ENCODE results near the gene ZNF408.

The ZNF408 gene

GRCh38 chr11:46741600-46742484 is 41.0 kb downstream of the ZNF408 start:
- no peak overlapping the region for H3K4me3 ChIP-seq (ENCODE audit: control insufficient read depth, low read depth, low read length)
- DNase-seq (ENCODE audit: low read depth): peak; percentile 18
- no peak for TF ChIP-seq CTCF (conservative IDR thresholded peaks at IDR 0.05; ENCODE audit: control insufficient read depth, insufficient read depth, low read depth, low read length)

- TF ChIP-seq CTCF (conservative IDR thresholded peaks at IDR 0.05; ENCODE audit: control insufficient read depth, insufficient read depth, low read depth, low read length): no peak
- no peak overlapping the region for H3K4me3 ChIP-seq (ENCODE audit: control insufficient read depth, low read depth, low read length)
- DNase-seq (ENCODE audit: low read depth): no peak
Measured at GRCh38 chr11:46743043-46743442, 42.2 kb downstream of the ZNF408 start.

- no peak for TF ChIP-seq CTCF (conservative IDR thresholded peaks at IDR 0.05; ENCODE audit: control insufficient read depth, insufficient read depth, low read depth, low read length)
- DNase-seq (ENCODE audit: low read depth): no peak
- H3K4me3 ChIP-seq (ENCODE audit: control insufficient read depth, low read depth, low read length): no peak overlapping the region
Measured at GRCh38 chr11:46743693-46744339, 43.0 kb downstream of the ZNF408 start.

GRCh38 chr11:46745328-46745727 is 44.5 kb downstream of the ZNF408 start:
- no peak overlapping the region for H3K4me3 ChIP-seq (ENCODE audit: control insufficient read depth, low read depth, low read length)
- TF ChIP-seq CTCF (conservative IDR thresholded peaks at IDR 0.05; ENCODE audit: control insufficient read depth, insufficient read depth, low read depth, low read length): no peak
- DNase-seq (ENCODE audit: low read depth): no peak

- TF ChIP-seq CTCF (conservative IDR thresholded peaks at IDR 0.05; ENCODE audit: control insufficient read depth, insufficient read depth, low read depth, low read length): no peak
- no peak overlapping the region for H3K4me3 ChIP-seq (ENCODE audit: control insufficient read depth, low read depth, low read length)
- no peak for DNase-seq (ENCODE audit: low read depth)
Measured at GRCh38 chr11:46745995-46746394, 45.2 kb downstream of the ZNF408 start.

GRCh38 chr11:46747150-46747549 is 46.3 kb downstream of the ZNF408 start:
- no peak overlapping the region for H3K4me3 ChIP-seq (ENCODE audit: control insufficient read depth, low read depth, low read length)
- no peak for DNase-seq (ENCODE audit: low read depth)
- no peak for TF ChIP-seq CTCF (conservative IDR thresholded peaks at IDR 0.05; ENCODE audit: control insufficient read depth, insufficient read depth, low read depth, low read length)
